OCI-LY3 (cell line): ENCODE results near the gene PARP12.

Experiments used
- H2AFZ ChIP-seq: fragments of 200-600, 300-600 bp; shearing (Covaris generic); 2 replicates; pipeline ENCODE4 v1.6.0; 2014; ENCODE audit warnings: antibody characterized with exemption, low read depth, low read length
- H3K27ac ChIP-seq: fragments of 200-600, 300-600 bp; sonication (generic); 2 replicates; pipeline ENCODE4 v1.5.1; 2014; ENCODE audit warnings: mild to moderate bottlenecking, low read length, moderate library complexity, mixed read lengths
- H3K27me3 ChIP-seq: fragments of 200-600, 300-600 bp; sonication (generic); 2 replicates; pipeline ENCODE4 v1.6.1; 2014; ENCODE audit warnings: low read depth, low read length, mixed read lengths
- H3K36me3 ChIP-seq: fragments of 200-600, 300-600 bp; sonication (generic); replicated peaks from 2 replicates; pipeline ENCODE3; 2014; ENCODE audit warnings: low read depth, low read length, mixed read lengths
- H3K4me1 ChIP-seq: fragments of 300-600, 200-600 bp; sonication (generic); 2 replicates; pipeline ENCODE4 v1.6.1; 2014; ENCODE audit warnings: low read length, mixed read lengths
- H3K4me2 ChIP-seq: fragments of 200-600, 300-600 bp; sonication (generic); 2 replicates; pipeline ENCODE4 v1.6.1; 2014; ENCODE audit warnings: low read length, mixed read lengths
- H3K4me3 ChIP-seq: fragments of 300-600, 200-600 bp; sonication (generic); 2 replicates; pipeline ENCODE4 v1.5.1; 2014; ENCODE audit warnings: antibody characterized with exemption, mild to moderate bottlenecking, low read length, moderate library complexity
- H3K79me2 ChIP-seq: fragments of 300-600, 200-600 bp; shearing (Covaris generic); 2 replicates; pipeline ENCODE4 v1.6.1; 2014; ENCODE audit warnings: mild to moderate bottlenecking, low read length, mixed read lengths
- H3K9ac ChIP-seq: fragments of 300-600, 200-600 bp; shearing (Covaris generic); 2 replicates; pipeline ENCODE4 v1.6.0; 2014; ENCODE audit warnings: mild to moderate bottlenecking, low read length, moderate library complexity
- H3K9me3 ChIP-seq: fragments of 200-600, 300-600 bp; shearing (Covaris generic); 2 replicates; pipeline ENCODE4 v1.6.1; 2014; ENCODE audit warnings: low read length, mixed read lengths; ENCODE audit not compliant: insufficient read depth
- H4K20me1 ChIP-seq: fragments of 200-600, 300-600 bp; sonication (generic); 2 replicates; pipeline ENCODE4 v1.6.1; 2016; ENCODE audit warnings: low read length, mixed read lengths; ENCODE audit not compliant: insufficient read depth
- EZH2phosphoT487 ChIP-seq: fragments of 200-600 bp; shearing (Covaris generic); IDR thresholded peaks from 2 replicates; pipeline ENCODE4 v1.6.1; 2018; ENCODE audit warnings: antibody characterized with exemption, mixed run types, low read depth
- TF ChIP-seq, protein P1 (sequence below): fragments of 200-600, 300-600 bp; sonication (generic); IDR thresholded peaks from 2 replicates; pipeline ENCODE4 v1.5.1; 2014; ENCODE audit warnings: antibody characterized with exemption, low read length, low read depth

The PARP12 gene

DNA sequence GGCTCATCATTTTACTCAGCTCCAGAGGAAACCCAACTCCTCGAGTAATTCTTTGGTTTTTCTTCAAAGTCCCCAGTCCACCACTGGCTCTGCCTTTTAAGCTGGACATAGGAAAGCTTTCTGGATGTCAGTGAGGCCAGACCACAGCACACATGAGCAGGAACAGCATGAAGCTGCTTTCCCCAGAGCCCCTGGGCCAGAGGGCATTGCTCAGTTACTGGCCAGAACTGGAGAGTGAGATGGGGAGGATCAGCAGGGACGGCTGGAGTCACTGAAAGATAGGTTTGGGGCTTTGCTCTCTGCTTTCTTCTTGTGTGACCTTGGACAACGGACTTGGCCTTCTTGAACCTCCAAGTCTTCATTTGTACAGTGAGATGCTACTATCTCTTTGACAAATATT is 43.1 kb downstream of the PARP12 start:
- H4K20me1 ChIP-seq, result no peaks in the 10 kb centered on the region
- H3K9me3 ChIP-seq, result no peaks in the 10 kb centered on the region
- H3K9ac ChIP-seq, result no peak overlapping the region
- no peaks in the 10 kb centered on the region for H3K4me1 ChIP-seq
- H2AFZ ChIP-seq, result no peak overlapping the region
- no peak for TF ChIP-seq EZH2phosphoT487
- TF ChIP-seq, protein P1, sequence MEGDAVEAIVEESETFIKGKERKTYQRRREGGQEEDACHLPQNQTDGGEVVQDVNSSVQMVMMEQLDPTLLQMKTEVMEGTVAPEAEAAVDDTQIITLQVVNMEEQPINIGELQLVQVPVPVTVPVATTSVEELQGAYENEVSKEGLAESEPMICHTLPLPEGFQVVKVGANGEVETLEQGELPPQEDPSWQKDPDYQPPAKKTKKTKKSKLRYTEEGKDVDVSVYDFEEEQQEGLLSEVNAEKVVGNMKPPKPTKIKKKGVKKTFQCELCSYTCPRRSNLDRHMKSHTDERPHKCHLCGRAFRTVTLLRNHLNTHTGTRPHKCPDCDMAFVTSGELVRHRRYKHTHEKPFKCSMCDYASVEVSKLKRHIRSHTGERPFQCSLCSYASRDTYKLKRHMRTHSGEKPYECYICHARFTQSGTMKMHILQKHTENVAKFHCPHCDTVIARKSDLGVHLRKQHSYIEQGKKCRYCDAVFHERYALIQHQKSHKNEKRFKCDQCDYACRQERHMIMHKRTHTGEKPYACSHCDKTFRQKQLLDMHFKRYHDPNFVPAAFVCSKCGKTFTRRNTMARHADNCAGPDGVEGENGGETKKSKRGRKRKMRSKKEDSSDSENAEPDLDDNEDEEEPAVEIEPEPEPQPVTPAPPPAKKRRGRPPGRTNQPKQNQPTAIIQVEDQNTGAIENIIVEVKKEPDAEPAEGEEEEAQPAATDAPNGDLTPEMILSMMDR, result no peak
- no peaks in the 10 kb centered on the region for H3K36me3 ChIP-seq
- H3K4me3 ChIP-seq, result no peak overlapping the region
- no peak overlapping the region; the same call in 1 of the 2 replicates for H3K4me2 ChIP-seq
- no peak overlapping the region for H3K27ac ChIP-seq
- H3K27me3 ChIP-seq, result peaks cover 21% of the 10 kb centered on the region; the same call in 1 of the 2 replicates
- H3K79me2 ChIP-seq, result no peaks in the 10 kb centered on the region

GRCh38 chr7:140019172-140019571 is 43.6 kb downstream of the PARP12 start:
- TF ChIP-seq, protein P1, result no peak
- no peak for TF ChIP-seq EZH2phosphoT487
- H3K4me2 ChIP-seq, result peak overlapping the region; percentile 27
- no peaks in the 10 kb centered on the region for H4K20me1 ChIP-seq
- H2AFZ ChIP-seq, result no peak overlapping the region
- no peak overlapping the region for H3K4me3 ChIP-seq
- no peaks in the 10 kb centered on the region for H3K79me2 ChIP-seq
- no peaks in the 10 kb centered on the region for H3K36me3 ChIP-seq
- H3K27ac ChIP-seq, result no peak overlapping the region
- H3K27me3 ChIP-seq, result peaks cover 22% of the 10 kb centered on the region
- no peaks in the 10 kb centered on the region for H3K4me1 ChIP-seq
- no peaks in the 10 kb centered on the region for H3K9me3 ChIP-seq
- no peak overlapping the region for H3K9ac ChIP-seq

GRCh38 chr7:140018125-140019043 is 44.4 kb downstream of the PARP12 start:
- no peak overlapping the region for H3K27ac ChIP-seq
- no peaks in the 10 kb centered on the region for H3K9me3 ChIP-seq
- no peaks in the 10 kb centered on the region for H3K4me1 ChIP-seq
- H3K4me3 ChIP-seq, result no peak overlapping the region
- H3K9ac ChIP-seq, result no peak overlapping the region
- no peaks in the 10 kb centered on the region for H3K36me3 ChIP-seq
- no peak overlapping the region for H2AFZ ChIP-seq
- H3K79me2 ChIP-seq, result no peaks in the 10 kb centered on the region
- H4K20me1 ChIP-seq, result no peaks in the 10 kb centered on the region
- no peak for TF ChIP-seq EZH2phosphoT487
- TF ChIP-seq, protein P1, result no peak
- peaks cover 29% of the 10 kb centered on the region for H3K27me3 ChIP-seq
- no peak overlapping the region; the same call in 1 of the 2 replicates for H3K4me2 ChIP-seq

GRCh38 chr7:140017543-140017942 is 45.2 kb downstream of the PARP12 start:
- no peak overlapping the region for H2AFZ ChIP-seq
- H4K20me1 ChIP-seq, result no peaks in the 10 kb centered on the region
- TF ChIP-seq, protein P1, result no peak
- no peak for TF ChIP-seq EZH2phosphoT487
- H3K4me3 ChIP-seq, result no peak overlapping the region
- H3K9me3 ChIP-seq, result no peaks in the 10 kb centered on the region
- H3K4me1 ChIP-seq, result no peaks in the 10 kb centered on the region
- no peaks in the 10 kb centered on the region for H3K36me3 ChIP-seq
- H3K4me2 ChIP-seq, result no peak overlapping the region
- H3K9ac ChIP-seq, result no peak overlapping the region
- peaks cover 37% of the 10 kb centered on the region for H3K27me3 ChIP-seq
- H3K27ac ChIP-seq, result no peak overlapping the region
- H3K79me2 ChIP-seq, result no peaks in the 10 kb centered on the region
